Hematopoietic multipotent progenitor cell (in vitro differentiated cells): ENCODE data around the gene UCN3. TPM values are rescaled to one million over a fixed set of nuclear protein-coding genes. Genes with fewer than 3 reads are reported as not detected.

ENCODE experiments used
- DNase-seq, 3 donors: peaks; one replicate each; pipeline ENCODE4 v3.0.0-alpha.2; 2011 to 2015; ENCODE audit warnings: low read depth in 2 of 3, low spot score in 2 of 3
- total RNA-seq: library from RNA; depleted of rRNA; stranded (reverse); fragments of >200 nt; gene quantifications from one replicate; pipeline ENCODE4 v1.2.3, GENCODE V29; 2012

The UCN3 gene
- total RNA-seq: not detected

DNA sequence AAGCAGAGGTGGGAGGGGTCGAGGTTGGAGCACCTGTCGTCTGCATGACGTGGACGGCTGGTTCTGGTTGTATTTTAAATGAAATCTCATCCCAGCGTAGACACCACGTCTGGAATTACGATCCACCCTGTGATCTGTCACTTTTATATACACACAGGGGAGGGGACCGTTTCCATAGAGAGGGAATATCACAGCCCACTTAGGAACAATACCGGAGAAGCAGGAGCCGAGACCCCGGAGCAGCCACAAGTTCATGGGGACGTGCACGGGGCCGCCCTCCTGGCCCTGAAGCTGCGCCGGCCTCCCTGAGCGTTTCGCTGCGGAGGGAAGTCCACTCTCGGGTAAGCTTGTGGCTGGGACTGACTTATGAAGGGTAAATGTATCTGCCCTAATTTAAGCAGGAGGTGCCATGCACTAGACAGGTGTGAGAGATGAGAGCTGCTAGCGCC lies at the start of gene UCN3:
Gene UCN3, plus strand, starts transcription at position 77 of the 449 bp plus-strand sequence. CDS start 8,755 bp downstream, outside the sequence.
- DNase-seq: no peak

DNA sequence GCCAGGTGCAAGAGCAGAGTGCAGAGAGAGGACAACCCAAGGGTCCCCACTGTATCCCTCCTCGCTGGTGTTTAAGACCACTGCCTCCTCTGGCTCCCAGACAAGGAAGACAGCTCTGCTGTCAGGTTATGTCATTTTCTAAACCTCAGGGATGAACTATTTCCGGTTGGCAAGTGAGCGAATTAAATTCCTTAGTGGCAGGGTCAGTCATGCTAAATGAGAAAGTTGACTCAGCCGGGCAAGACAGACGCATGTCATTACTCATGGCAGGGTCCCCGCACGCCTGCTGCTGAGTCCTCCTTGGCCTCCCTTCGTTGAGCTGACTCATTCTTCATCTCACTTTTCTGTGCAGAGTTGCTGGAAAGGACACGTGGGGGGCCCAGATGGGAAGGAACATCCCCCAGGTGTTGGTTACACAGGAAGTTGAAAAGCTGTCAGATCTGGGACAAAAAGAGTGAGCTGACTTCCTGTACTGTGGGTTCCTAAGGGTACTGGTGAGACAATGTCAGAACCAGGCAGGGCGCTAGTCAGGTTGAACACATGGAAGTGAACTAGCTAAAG lies 47.1 kb upstream of the UCN3 start:
- peak in 2 of 3 donors; percentile 79 to 90 for DNase-seq

DNA sequence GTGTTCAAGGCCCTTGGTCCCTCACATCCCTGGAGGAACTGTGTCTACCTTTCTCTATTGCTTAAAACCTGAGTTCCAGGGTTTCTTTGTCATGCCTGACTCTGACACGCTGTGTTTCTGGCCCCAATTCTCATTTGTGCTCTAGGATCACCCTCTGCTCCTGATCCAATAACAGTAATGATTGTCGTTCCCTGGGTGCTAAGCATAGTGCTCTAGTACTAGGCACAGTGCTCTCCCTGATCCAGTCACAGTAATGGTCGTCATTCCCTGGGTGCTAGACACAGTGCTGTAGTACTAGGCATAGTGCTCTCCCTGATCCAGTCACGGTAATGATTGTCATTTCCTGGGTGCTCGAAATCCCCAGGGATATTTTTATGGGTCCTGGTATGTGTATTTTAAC lies 46.6 kb upstream of the UCN3 start:
- DNase-seq: no peak

GRCh38 chr10:5319863-5320262 lies 44.9 kb upstream of the UCN3 start:
- no peak for DNase-seq

DNA sequence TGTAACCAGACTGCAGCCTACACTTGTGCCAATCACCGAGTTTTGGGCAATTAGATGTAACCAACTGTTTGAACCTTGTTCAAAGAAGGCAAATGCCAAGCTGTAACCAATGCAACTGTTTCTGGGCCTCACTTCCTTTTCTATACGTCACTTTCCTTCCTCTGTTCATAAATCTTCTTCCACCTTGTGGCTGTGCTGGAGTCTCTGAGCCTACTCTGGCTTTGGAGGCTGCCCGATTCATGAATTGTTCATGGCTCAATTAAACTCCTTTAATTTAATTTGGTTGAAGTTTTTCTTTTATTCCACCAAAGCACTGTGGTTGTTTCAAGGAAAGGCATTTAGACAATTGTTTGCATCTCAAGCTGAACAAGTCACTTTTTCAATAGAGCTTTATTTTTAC lies 43.5 kb upstream of the UCN3 start:
- DNase-seq: peak in 1 of 3 donors; percentile 17

GRCh38 chr10:5323446-5323845 lies 41.3 kb upstream of the UCN3 start:
- DNase-seq: no peak

GRCh38 chr10:5325076-5325475 lies 39.7 kb upstream of the UCN3 start:
- DNase-seq: no peak

GRCh38 chr10:5334196-5334880 lies 30.4 kb upstream of the UCN3 start:
- peak in 1 of 3 donors; percentile 29 for DNase-seq

DNA sequence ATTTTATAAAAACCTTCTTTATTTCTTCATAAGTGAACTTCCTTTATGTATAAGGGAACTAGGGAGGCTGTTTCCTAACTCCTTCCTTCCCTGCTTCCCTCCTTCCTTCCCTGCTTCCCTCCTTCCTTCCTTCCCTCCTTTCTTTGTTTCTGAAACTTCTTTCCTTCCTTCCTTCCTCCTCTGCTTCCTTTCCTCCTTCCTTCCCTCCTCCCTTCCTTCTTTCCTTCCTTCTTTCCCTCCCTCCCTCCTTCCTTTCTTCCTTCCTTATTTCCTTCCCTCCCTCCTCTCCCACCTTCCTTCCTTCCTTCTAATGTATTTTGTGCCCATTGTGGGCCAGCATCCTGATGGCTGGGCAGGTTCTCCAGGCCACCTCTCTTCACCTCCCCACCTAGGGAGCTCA lies 26.8 kb upstream of the UCN3 start:
- no peak for DNase-seq

DNA sequence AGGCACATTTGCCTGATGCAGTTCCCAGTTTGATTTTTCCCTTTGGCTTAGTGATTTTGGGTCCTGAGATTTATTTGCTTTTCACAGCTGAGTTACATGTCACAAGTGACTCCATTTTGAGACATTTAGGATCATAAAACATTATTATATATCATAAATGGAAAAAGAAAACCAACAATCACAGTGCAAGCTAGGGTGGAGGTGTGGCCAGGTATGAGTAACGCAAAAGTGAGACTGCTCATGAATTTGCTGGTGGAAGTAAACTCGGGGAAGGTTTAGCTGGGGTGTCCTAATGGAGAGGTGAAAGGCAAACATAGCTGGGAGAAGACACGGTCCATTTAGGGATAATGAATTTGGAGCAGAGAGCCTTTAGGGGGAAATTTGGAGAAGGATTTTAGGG lies 21.7 kb upstream of the UCN3 start:
- no peak for DNase-seq

DNA sequence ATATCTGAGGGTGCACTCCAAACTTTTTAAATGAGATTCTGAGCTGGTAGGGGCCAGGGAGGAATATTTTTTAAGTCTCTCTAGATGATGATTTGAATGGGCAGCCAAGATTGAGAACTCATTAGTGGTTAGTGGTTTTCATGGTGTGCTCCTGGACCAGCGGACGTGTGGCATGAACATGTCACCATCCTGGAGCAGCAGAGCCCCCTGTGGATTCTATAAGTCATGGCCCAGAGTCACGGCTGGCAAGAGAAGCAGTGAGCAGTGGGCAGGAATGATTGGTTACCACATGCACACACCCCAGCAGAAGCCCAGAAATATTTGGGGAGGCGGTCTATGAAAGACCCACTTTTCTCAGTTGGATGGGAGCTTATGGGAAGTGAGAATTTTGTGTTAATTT lies 21.2 kb upstream of the UCN3 start:
- peak in 2 of 3 donors; percentile 31 to 56 for DNase-seq

- DNase-seq: no peak
Measured at GRCh38 chr10:5343979-5344378, 20.8 kb upstream of the UCN3 start.

DNA sequence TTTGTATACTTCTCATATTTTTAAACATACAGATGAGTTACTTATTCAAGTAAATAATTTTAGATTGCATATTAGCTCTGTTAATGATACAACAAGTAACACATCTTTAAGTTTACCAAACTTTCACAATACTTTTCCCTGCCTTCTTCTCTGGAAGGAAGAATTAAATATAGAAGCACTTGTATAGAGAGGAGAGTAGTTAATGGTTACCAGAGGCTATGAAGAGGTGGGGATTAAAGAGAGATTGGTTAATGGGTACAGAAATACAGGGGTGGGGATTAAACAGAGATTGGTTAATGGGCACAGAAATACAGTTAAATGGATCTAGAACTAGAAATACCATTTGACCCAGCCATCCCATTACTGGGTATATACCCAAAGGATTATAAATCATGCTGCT lies 20.0 kb upstream of the UCN3 start:
- DNase-seq: no peak

- DNase-seq: no peak
Measured at GRCh38 chr10:5346881-5347280, 17.9 kb upstream of the UCN3 start.

DNA sequence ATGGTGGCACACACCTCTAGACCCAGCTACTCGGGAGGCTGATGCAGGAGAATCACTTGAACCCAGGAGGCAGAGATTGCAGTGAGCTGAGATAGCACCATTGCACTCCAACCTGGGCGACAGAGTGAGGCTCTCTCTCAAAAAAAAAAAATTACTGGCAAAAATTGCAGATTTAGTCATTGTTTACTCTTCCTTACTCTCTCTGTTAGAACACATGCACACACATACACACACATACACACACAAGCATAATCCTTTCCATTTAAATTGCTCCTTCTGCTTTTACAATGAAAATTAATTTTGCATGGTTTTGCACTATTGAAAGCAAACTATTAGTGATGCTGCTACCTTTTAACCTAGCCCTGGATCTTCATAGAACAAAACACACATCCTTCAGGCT lies 15.4 kb upstream of the UCN3 start:
- DNase-seq: no peak

- DNase-seq: no peak
Measured at GRCh38 chr10:5354068-5354467, 10.7 kb upstream of the UCN3 start.

- no peak for DNase-seq
Measured at GRCh38 chr10:5355594-5356301, 9.0 kb upstream of the UCN3 start.

DNA sequence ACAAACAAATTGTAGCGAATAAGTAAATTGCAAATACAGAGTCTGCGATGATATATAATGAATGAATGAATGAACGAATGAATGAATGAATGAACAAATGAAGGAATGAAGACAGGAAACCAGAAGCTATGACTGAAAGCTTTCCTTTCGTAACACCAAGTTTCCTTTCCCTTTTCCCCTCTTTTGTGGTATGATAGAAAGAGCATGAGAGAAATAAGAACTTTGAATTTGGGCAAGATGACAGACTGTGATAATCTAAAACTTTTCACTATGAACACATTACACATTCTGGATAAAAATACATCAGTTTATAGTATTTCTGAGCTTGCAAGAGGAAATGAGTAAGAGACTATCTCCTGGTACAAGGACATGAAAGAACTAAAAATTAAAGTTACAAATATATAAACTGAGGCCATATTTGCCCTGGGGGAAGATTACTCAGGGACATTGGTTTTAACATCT lies 8.4 kb upstream of the UCN3 start:
- DNase-seq: no peak

- no peak for DNase-seq
Measured at GRCh38 chr10:5360318-5360915, 4.3 kb upstream of the UCN3 start.

- no peak for DNase-seq
Measured at GRCh38 chr10:5361966-5362365, 2.8 kb upstream of the UCN3 start.

DNA sequence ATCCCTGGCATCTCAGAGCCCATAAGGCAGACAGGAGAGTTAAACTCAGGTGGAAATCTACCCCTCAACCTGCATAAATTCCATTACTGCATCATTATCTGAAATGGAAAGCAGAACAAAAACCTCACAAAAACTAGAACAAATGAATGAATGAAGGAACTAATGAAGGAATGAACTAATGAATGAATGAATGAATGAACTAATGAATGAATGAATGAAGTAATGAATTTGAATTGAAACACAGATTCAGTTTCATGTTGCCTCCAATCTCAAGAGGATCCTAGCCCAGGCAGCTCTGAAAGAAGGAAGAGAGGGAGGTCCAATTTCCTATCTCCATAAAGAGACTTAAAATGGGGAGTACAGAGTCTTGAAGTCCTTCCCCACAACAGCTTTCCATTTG lies 1.9 kb upstream of the UCN3 start:
- DNase-seq: no peak
